H1 (cell line): ENCODE data around the gene PBLD. TPM values are rescaled to one million over a fixed set of nuclear protein-coding genes. Genes with fewer than 3 reads are reported as not detected.
A peak's percentile ranks its signal among the peaks of the same experiment; 100 is the strongest.

Source experiments
- CTCF ChIA-PET: fragments of 300-600 bp; sonication (Branson Sonifier 250); formaldehyde crosslinking; loops from one replicate; lab custom pipeline; 2021; ENCODE audit not compliant: partially characterized antibody; lab: Charles Lee
- POLR2A ChIA-PET: fragments of 300-600 bp; sonication (Branson Sonifier 250); formaldehyde crosslinking; loops from one replicate; lab custom pipeline; 2021; ENCODE audit warnings: inconsistent platforms; ENCODE audit not compliant: partially characterized antibody; lab: Charles Lee
- DNase-seq, 2 experiments: peaks; one replicate each; pipeline versions ENCODE4 v3.0.0 to v3.0.0-alpha.2; 2010 to 2022; ENCODE audit warnings: low spot score in 2 of 2, low read depth in 1 of 2, mixed read lengths in 1 of 2
- FAIRE-seq: peaks from 2 replicates; lab custom pipeline; 2011; peaks lifted over from hg19 to GRCh38; lab: Jason Lieb, UNC
- H2AFZ ChIP-seq: 2 replicates; pipeline ENCODE4 v1.8.1; 2012; ENCODE audit warnings: low read length, inconsistent platforms
- H2AK5ac ChIP-seq: 2 replicates; pipeline ENCODE4 v1.6.1; 2013; ENCODE audit warnings: low read depth, low read length
- H2BK120ac ChIP-seq: replicated peaks from 2 replicates; pipeline ENCODE3; 2013; ENCODE audit warnings: low read depth, low read length, inconsistent platforms
- H2BK12ac ChIP-seq: 2 replicates; pipeline ENCODE4 v1.6.1; 2013; ENCODE audit warnings: low read depth, low read length
- H2BK15ac ChIP-seq: 2 replicates; pipeline ENCODE4 v1.6.1; 2013; ENCODE audit warnings: low read length
- H2BK20ac ChIP-seq: 2 replicates; pipeline ENCODE4 v1.6.1; 2013; ENCODE audit warnings: low read length
- H2BK5ac ChIP-seq: 2 replicates; pipeline ENCODE4 v1.6.1; 2013; ENCODE audit warnings: low read depth, low read length
- H3K14ac ChIP-seq: 2 replicates; pipeline ENCODE4 v1.6.1; 2013; ENCODE audit warnings: inconsistent platforms; ENCODE audit not compliant: insufficient read length
- H3K18ac ChIP-seq: 2 replicates; pipeline ENCODE4 v1.6.1; 2013; ENCODE audit warnings: low read length; ENCODE audit errors: extremely low read depth
- H3K23ac ChIP-seq: 2 replicates; pipeline ENCODE4 v1.6.1; 2013; ENCODE audit warnings: inconsistent platforms; ENCODE audit not compliant: insufficient read length
- H3K23me2 ChIP-seq: 2 replicates; pipeline ENCODE4 v1.6.1; 2013; ENCODE audit warnings: low read depth, low read length
- H3K27ac ChIP-seq: 2 replicates; pipeline ENCODE4 v1.6.1; 2011; ENCODE audit warnings: low read depth, low read length, inconsistent platforms
- H3K27me3 ChIP-seq, 4 experiments: replicated peaks in 1 of 4; 1 replicate in 1 of 4; 2 replicates in 3 of 4; pipeline versions ENCODE4 v1.6.1 to v1.8.1; 2011 to 2013; ENCODE audit warnings: low read length in 3 of 4, mild to moderate bottlenecking in 3 of 4, inconsistent platforms in 2 of 4, mixed read lengths in 2 of 4, moderate library complexity in 1 of 4; ENCODE audit not compliant: control insufficient read depth in 3 of 4, insufficient read depth in 3 of 4; ENCODE audit errors: extremely low read depth in 1 of 4
- H3K36me3 ChIP-seq, 4 experiments: 2 replicates each; pipeline versions ENCODE4 v1.6.1 to v1.8.1; 2011 to 2013; ENCODE audit warnings: mild to moderate bottlenecking in 4 of 4, low read length in 3 of 4, moderate library complexity in 2 of 4, control low read depth in 1 of 4, inconsistent platforms in 1 of 4; ENCODE audit not compliant: insufficient read depth in 4 of 4, control insufficient read depth in 2 of 4
- H3K4ac ChIP-seq: replicated peaks from 2 replicates; pipeline ENCODE3; 2013; ENCODE audit warnings: low read length, low read depth, mixed read lengths, inconsistent platforms; ENCODE audit not compliant: insufficient read length
- H3K4me1 ChIP-seq, 4 experiments: replicated peaks in 1 of 4; 1 replicate in 1 of 4; 2 replicates in 3 of 4; pipeline versions ENCODE4 v1.6.1 to v1.8.1; 2011 to 2013; ENCODE audit warnings: low read length in 3 of 4, inconsistent platforms in 2 of 4, mixed read lengths in 1 of 4; ENCODE audit not compliant: insufficient read depth in 4 of 4, control insufficient read depth in 3 of 4
- H3K4me2 ChIP-seq, 2 experiments: 2 replicates each; pipeline versions ENCODE4 v1.6.1 to v1.8.1; 2011 to 2013; ENCODE audit warnings: low read depth in 2 of 2, low read length in 2 of 2, control low read depth in 1 of 2, inconsistent platforms in 1 of 2, mild to moderate bottlenecking in 1 of 2; ENCODE audit not compliant: insufficient read depth in 1 of 2
- H3K4me3 ChIP-seq, 4 experiments: fragments of 200-600, 300-600 bp in 1 of 4; sonication (generic), shearing (Covaris generic), sonication (Bioruptor Twin) in 1 of 4; 2 replicates each; pipeline versions ENCODE4 v1.5.1 to v1.8.1; 2011 to 2016; ENCODE audit warnings: low read length in 4 of 4, low read depth in 3 of 4, control low read depth in 2 of 4, inconsistent platforms in 2 of 4, mild to moderate bottlenecking in 2 of 4, mixed read lengths in 1 of 4, moderate library complexity in 1 of 4; ENCODE audit not compliant: insufficient read depth in 2 of 4; ENCODE audit errors: extremely low read depth in 1 of 4
- H3K56ac ChIP-seq: replicated peaks from 2 replicates; pipeline ENCODE3; 2013; ENCODE audit warnings: low read depth, mild to moderate bottlenecking, mixed read lengths, low read length, inconsistent platforms; ENCODE audit not compliant: insufficient read length
- H3K79me1 ChIP-seq: 2 replicates; pipeline ENCODE4 v1.6.1; 2013; ENCODE audit warnings: low read depth, low read length, control low read depth
- H3K79me2 ChIP-seq, 2 experiments: 2 replicates each; pipeline versions ENCODE4 v1.6.1 to v1.8.1; 2012 to 2013; ENCODE audit warnings: low read length in 2 of 2, mild to moderate bottlenecking in 2 of 2, inconsistent platforms in 1 of 2; ENCODE audit not compliant: insufficient read depth in 2 of 2, control insufficient read depth in 1 of 2
- H3K9ac ChIP-seq, 4 experiments: replicated peaks in 1 of 4; 1 replicate in 1 of 4; 2 replicates in 3 of 4; pipeline versions ENCODE4 v1.6.1 to v1.8.1; 2011 to 2013; ENCODE audit warnings: low read depth in 3 of 4, low read length in 3 of 4, control low read depth in 2 of 4, mild to moderate bottlenecking in 2 of 4, moderate library complexity in 2 of 4, inconsistent platforms in 1 of 4; ENCODE audit errors: extremely low read depth in 1 of 4
- H3K9me3 ChIP-seq, 2 experiments: 2 replicates each; pipeline versions ENCODE4 v1.6.1 to v1.8.1; 2012 to 2013; ENCODE audit warnings: mild to moderate bottlenecking in 2 of 2, moderate library complexity in 2 of 2, control low read depth in 1 of 2, inconsistent platforms in 1 of 2, low read depth in 1 of 2, low read length in 1 of 2, mixed read lengths in 1 of 2; ENCODE audit not compliant: insufficient read depth in 2 of 2
- H4K20me1 ChIP-seq, 2 experiments: replicated peaks in 1 of 2; 2 replicates each; pipeline versions ENCODE3 to v1.8.1; 2011 to 2013; ENCODE audit warnings: inconsistent platforms in 2 of 2, low read length in 2 of 2, mild to moderate bottlenecking in 1 of 2; ENCODE audit not compliant: insufficient read depth in 2 of 2, control insufficient read depth in 1 of 2
- H4K5ac ChIP-seq: 2 replicates; pipeline ENCODE4 v1.6.1; 2013; ENCODE audit warnings: low read length, low read depth, mixed read lengths, inconsistent platforms; ENCODE audit not compliant: insufficient read length
- H4K8ac ChIP-seq: 2 replicates; pipeline ENCODE4 v1.8.0; 2013; ENCODE audit warnings: mild to moderate bottlenecking, moderate library complexity, low read length, inconsistent platforms; ENCODE audit not compliant: insufficient read depth; ENCODE audit errors: extremely low read depth
- H4K91ac ChIP-seq: replicated peaks from 2 replicates; pipeline ENCODE3; 2013; ENCODE audit warnings: low read length, mixed read lengths, inconsistent platforms; ENCODE audit not compliant: insufficient read length
- KDM5A ChIP-seq: fragments of 200-600 bp; IDR thresholded peaks from 2 replicates; pipeline ENCODE4 v1.7.1; 2012; ENCODE audit warnings: mild to moderate bottlenecking, low read length, inconsistent platforms, mixed read lengths
- RAD21 ChIP-seq, 2 experiments: IDR thresholded peaks in 1 of 2; conservative IDR thresholded peaks in 1 of 2; 2 replicates each; pipeline ENCODE4 v1.6.1; 2011; ENCODE audit warnings: low read depth in 2 of 2, low read length in 2 of 2, improper control_type of control experiment in 1 of 2, inconsistent platforms in 1 of 2, mild to moderate bottlenecking in 1 of 2, moderate library complexity in 1 of 2
- TBP ChIP-seq: IDR thresholded peaks from 2 replicates; pipeline ENCODE4 v1.6.1; 2011; ENCODE audit warnings: low read depth, low read length, improper control_type of control experiment
- TCF12 ChIP-seq: IDR thresholded peaks from 2 replicates; pipeline ENCODE4 v1.6.1; 2011; ENCODE audit warnings: low read depth, mild to moderate bottlenecking, low read length
- WGBS, 2 experiments: shearing (Covaris generic) in 1 of 2; methylation state at CpG; one replicate each; pipeline versions ENCODE4 v1.1.6 to v1.1.7; 2013 to 2015; ENCODE audit warnings: low lambda C conversion rate in 2 of 2, mixed read lengths in 2 of 2, inconsistent platforms in 1 of 2, low coverage in 1 of 2, missing lambda C conversion rate in 1 of 2; ENCODE audit not compliant: insufficient replicate concordance in 2 of 2, insufficient coverage in 1 of 2, insufficient read length in 1 of 2; ENCODE audit errors: extremely low coverage in 1 of 2, missing lambda C conversion rate in 1 of 2; 5-methylcytosine and 5-hydroxymethylcytosine counted together
- long read RNA-seq, 2 experiments: library from RNA in 1 of 2; library from capped mRNA in 1 of 2; stranded (forward); transcript quantifications; one replicate each; pipeline ENCODE4 v2.0.0, GENCODE V29; 2021; ENCODE audit warnings: inconsistent platforms in 1 of 2
- polyA minus RNA-seq, 3 experiments: library from RNA; depleted of rRNA, polyadenylated mRNA; stranded (reverse); fragments of >200 nt; gene quantifications; 1 replicate in 2 of 3; 2 replicates in 1 of 3; pipeline ENCODE4 v1.2.3, GENCODE V29; 2011
- polyA plus RNA-seq, 7 experiments: library from polyadenylated mRNA; depleted of rRNA in 3 of 7; stranded (reverse) in 5 of 7; unstranded in 2 of 7; fragments of >200 nt in 5 of 7; fragments of 200-250 nt in 2 of 7; gene quantifications; 1 replicate in 5 of 7; 2 replicates in 1 of 7; 4 replicates in 1 of 7; pipeline versions ENCODE4 v1.2.1 to v1.2.3, GENCODE V29; 2011 to 2013; ENCODE audit warnings: missing spikeins in 2 of 7, mixed read lengths in 2 of 7
- total RNA-seq: library from RNA; stranded (reverse); fragmentation: NEBNext Ultra II Directional; extraction: Animal tissue kit (Norgen Biotek cat#: 25700); gene quantifications from 2 replicates; pipeline ENCODE4 v1.2.1, GENCODE V29; 2021
- TF ChIP-seq, protein P1 (sequence below), 3 experiments: IDR thresholded peaks; 1 replicate in 2 of 3; 2 replicates in 1 of 3; pipeline versions ENCODE4 v1.5.1 to v1.6.1; 2011; ENCODE audit warnings: low read length in 3 of 3, mild to moderate bottlenecking in 3 of 3, inconsistent platforms in 2 of 3, low read depth in 1 of 3, moderate library complexity in 1 of 3; ENCODE audit not compliant: insufficient read depth in 1 of 3; ENCODE audit errors: control extremely low read depth in 1 of 3

PBLD gene
- total RNA-seq (0.90 and 2.0 TPM in 2 replicates), polyA plus RNA-seq (2011; rRNA removed) (0.56 and 0.63 TPM in 2 replicates), polyA minus RNA-seq (2011; rRNA and poly(A)+ RNA removed) (0.38 and 1.00 TPM in 2 replicates)
- 0.70 TPM for polyA plus RNA-seq (2011; cell fraction: cytosol; rRNA removed)
- 1.2 TPM for polyA plus RNA-seq (2011; cell fraction: nucleus; rRNA removed)
- polyA plus RNA-seq (2012, experiment 1 of 2) = 2.5 to 4.0 TPM (median 3.0 TPM) in 4 replicates
- polyA plus RNA-seq (2012, experiment 2 of 2) = 0.18 TPM
- polyA plus RNA-seq (2013, experiment 1 of 2) = 2.3 TPM
- polyA plus RNA-seq (2013, experiment 2 of 2) = 2.1 TPM
- 0.81 TPM for polyA minus RNA-seq (2011; cell fraction: cytosol; rRNA and poly(A)+ RNA removed)
- 2.2 TPM for polyA minus RNA-seq (2011; cell fraction: nucleus; rRNA and poly(A)+ RNA removed)
- long read RNA-seq, experiment 1, partial matches to known transcripts = 0 of 1 reads
- long read RNA-seq, experiment 1, other reads (novel, unspliced or antisense) = 1 of 1 reads
- long read RNA-seq, experiment 2 = 0 reads

DNA sequence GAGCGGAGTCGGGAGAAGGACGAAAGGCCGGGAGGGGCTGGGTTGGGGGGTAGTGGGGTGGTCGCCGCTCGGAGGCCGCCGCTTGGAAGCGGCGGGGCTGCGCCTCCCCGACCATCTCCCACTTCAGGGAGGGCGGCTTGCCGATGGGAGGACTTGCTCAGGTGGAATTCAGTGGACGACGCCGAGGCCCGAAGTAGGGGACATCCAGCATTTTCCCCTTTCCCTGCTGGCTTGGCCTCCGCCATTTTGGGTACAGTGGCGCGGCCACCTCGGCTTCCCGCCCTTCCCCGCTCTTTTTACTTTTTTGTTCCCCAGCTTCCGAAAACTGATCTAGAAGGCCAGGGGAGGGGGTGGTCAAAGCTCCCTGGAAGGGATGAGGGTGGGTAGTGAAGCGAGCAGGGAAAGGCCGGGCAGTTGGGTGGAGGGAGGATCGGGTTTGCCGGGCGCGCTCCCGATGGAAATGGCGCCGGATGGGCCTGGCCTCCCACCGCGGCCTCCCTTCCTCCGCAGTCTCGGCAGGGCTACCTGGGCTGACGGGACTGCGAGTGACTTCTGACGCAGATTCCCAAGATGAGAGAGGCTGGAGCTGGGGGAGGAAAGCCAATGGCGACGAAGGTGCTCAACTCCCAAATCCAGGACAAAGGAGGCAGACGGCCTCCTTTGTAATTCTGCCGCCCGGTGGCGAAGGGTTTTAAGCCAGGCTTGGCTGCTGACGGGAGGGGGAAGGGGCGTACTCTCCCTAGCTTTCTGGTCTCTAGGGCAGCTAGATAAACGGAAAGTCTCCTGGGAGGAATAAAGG is at the start of gene PBLD:
TSS of gene PBLD (minus strand) at position 670 of the 799 bp plus-strand sequence. CDS start 26,084 bp downstream, outside the sequence.
- H2BK12ac ChIP-seq = peak within 1 kb of the TSS; percentile 42; the same call in 1 of the 2 replicates
- DNase-seq (peak; percentile 60 to 82), FAIRE-seq (no peak)
- peaks cover 40 to 65% of the 10 kb centered on the region in 2 experiments for H3K79me2 ChIP-seq
- H3K4me3 ChIP-seq = peak within 1 kb of the TSS; percentile 95 to 99 (median 98)
- peak within 1 kb of the TSS; percentile 99 for H3K4ac ChIP-seq
- H3K56ac ChIP-seq = peak within 1 kb of the TSS; percentile 94
- no peaks in the 10 kb centered on the region for H3K9me3 ChIP-seq
- peak within 1 kb of the TSS; percentile 99 for H4K91ac ChIP-seq
- no peaks in the 10 kb centered on the region for H3K79me1 ChIP-seq
- peaks cover 4% of the 10 kb centered on the region; the same call in 1 of the 2 replicates for H3K23me2 ChIP-seq
- H4K5ac ChIP-seq = peak within 1 kb of the TSS; percentile 99
- ChIA-PET CTCF (interaction anchor here (0.8 to 1.6 kb wide), 5 partner anchors 11 to 143 kb away, joined by 3 to 5 read pairs (median 4); no protein-coding TSS in a partner anchor), POLR2A (interaction anchor here (0.6 to 6.7 kb wide), 68 partner anchors 11 to 623 kb away, joined by 3 to 141 read pairs (median 4); partner anchors contain the start of genes ATOH7, DDX21, DDX50 and DNA2)
- H2BK15ac ChIP-seq = no peak within 1 kb of the TSS
- peak within 1 kb of the TSS; percentile 97 to 100 (median 98) for H3K9ac ChIP-seq
- H3K36me3 ChIP-seq = peaks cover 0 to 20% (median 0%) of the 10 kb centered on the region in 4 experiments; a peak in 1 of 8 replicates
- H3K4me2 ChIP-seq = peak within 1 kb of the TSS; percentile 83 to 88
- H3K4me1 ChIP-seq = peaks cover 0 to 5% (median 4%) of the 10 kb centered on the region in 4 experiments; a peak in 4 of 7 replicates
- H2BK120ac ChIP-seq = peak within 1 kb of the TSS; percentile 75
- H2AFZ ChIP-seq = no peak within 1 kb of the TSS
- H2BK20ac ChIP-seq = no peak within 1 kb of the TSS
- 1% methylated on average over 31 of the region's 51 CpGs; no CpG with 5 or more reads in 1 of the 2 experiments for WGBS, 2 experiments
- H2AK5ac ChIP-seq = peak within 1 kb of the TSS; percentile 77; the same call in 1 of the 2 replicates
- H3K23ac ChIP-seq = no peak within 1 kb of the TSS
- peak within 1 kb of the TSS; percentile 97 for H2BK5ac ChIP-seq
- H3K27ac ChIP-seq = peak within 1 kb of the TSS; percentile 99
- no peak within 1 kb of the TSS for H3K14ac ChIP-seq
- H4K20me1 ChIP-seq = peaks cover 23 to 24% of the 10 kb centered on the region in 2 experiments
- H4K8ac ChIP-seq = peak within 1 kb of the TSS; percentile 100; the same call in 1 of the 2 replicates
- peak within 1 kb of the TSS; percentile 100 for H3K18ac ChIP-seq
- no peaks in the 10 kb centered on the region; a peak in 1 of 7 replicates for H3K27me3 ChIP-seq
- TF ChIP-seq, protein P1, sequence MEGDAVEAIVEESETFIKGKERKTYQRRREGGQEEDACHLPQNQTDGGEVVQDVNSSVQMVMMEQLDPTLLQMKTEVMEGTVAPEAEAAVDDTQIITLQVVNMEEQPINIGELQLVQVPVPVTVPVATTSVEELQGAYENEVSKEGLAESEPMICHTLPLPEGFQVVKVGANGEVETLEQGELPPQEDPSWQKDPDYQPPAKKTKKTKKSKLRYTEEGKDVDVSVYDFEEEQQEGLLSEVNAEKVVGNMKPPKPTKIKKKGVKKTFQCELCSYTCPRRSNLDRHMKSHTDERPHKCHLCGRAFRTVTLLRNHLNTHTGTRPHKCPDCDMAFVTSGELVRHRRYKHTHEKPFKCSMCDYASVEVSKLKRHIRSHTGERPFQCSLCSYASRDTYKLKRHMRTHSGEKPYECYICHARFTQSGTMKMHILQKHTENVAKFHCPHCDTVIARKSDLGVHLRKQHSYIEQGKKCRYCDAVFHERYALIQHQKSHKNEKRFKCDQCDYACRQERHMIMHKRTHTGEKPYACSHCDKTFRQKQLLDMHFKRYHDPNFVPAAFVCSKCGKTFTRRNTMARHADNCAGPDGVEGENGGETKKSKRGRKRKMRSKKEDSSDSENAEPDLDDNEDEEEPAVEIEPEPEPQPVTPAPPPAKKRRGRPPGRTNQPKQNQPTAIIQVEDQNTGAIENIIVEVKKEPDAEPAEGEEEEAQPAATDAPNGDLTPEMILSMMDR (IDR thresholded peaks at IDR 0.05; ENCODE audit: control extremely low read depth in 1 of 3, insufficient read depth in 1 of 3, low read depth in 1 of 3, low read length in 3 of 3) = peak; percentile 15 to 44 (median 29); a peak in 3 of 4 replicates
- TF ChIP-seq KDM5A = no peak
- TF ChIP-seq TCF12 = no peak
- peak; percentile 88 for TF ChIP-seq TBP
- TF ChIP-seq RAD21 (IDR thresholded peaks at IDR 0.05 in 1 of 2, conservative IDR thresholded peaks at IDR 0.05 in 1 of 2; ENCODE audit: low read depth in 2 of 2, low read length in 2 of 2) = peak; percentile 35 to 38; a peak in 3 of 4 replicates
